ENCODE data around the gene SETD1B.
"Not testable (repeated sequence)": the region's sequence is repeated elsewhere in the genome, so short reads cannot be mapped to it uniquely, and the experiment has no call there.

Gene SETD1B

DNA sequence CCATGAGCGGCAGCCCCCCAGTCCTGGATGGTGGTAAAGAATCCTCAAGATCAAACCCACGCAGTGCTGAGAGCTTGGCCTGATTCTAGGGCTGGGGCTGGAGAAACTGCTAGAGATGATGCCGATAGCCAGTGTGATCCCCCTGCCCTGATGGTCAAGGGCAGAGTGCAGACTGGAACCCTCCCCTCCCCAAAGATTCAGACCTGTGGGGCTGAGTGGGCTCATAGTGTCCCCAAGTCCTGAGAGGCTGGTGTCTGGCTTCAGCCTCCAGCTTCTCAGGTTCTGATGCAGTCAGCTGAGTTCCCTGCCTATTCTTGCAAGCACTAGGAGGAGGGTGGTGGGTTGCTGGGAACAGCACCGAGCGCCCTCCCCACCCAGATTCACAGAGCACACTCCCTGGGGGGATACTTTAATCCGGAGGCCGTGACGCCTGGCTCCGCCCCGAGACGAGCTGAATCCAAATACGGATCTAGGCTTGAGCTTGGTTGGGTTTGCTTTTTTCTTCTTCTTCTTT is 22.3 kb upstream of the SETD1B start:
- DNase-seq = peak; percentile 30

DNA sequence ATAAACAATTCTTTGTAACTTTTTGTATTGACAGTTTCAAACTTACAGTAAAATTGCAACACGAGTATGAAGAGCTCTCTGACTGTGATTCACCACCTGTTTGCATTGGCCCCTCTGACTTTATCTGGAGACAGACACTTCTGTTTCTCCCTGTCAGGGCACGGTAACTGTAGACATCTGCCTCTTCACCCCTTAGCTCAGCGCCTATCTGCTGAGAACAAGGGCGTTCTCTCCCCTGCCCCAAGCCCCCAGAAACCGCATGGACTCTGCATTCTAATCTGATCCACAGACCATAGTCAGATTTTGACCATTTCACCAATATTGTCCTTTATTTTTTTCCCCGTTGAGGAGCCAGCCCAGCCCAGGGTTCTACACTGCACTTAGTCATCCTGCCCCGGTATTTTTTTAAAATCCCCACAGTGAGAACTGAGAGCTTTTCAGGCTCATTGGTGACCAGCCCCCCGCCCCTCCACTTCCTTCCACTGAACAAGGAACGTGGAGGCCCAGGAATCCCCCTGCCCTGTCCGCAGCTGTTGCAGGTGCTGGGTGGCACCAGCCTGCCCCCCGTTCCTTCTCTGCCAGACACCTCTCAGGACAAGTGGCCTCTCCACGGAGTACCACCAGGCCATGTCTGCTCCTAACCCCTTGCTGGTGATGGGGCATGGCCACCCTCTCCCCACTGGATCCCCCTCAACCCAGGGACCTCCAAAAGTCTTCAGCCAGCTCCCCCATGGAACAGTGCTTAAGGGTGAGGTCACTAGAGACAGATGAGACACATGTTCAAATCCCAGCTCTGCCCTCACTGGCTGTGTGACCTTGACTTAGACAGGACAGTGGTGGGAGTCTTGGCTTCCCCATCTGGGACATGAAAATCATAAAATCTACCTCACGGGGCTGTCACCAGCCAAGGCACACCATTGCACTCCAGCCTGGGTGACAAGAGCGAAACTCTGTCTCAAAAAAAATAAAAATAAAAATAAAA is 21.5 kb upstream of the SETD1B start:
- DNase-seq = no peak

DNA sequence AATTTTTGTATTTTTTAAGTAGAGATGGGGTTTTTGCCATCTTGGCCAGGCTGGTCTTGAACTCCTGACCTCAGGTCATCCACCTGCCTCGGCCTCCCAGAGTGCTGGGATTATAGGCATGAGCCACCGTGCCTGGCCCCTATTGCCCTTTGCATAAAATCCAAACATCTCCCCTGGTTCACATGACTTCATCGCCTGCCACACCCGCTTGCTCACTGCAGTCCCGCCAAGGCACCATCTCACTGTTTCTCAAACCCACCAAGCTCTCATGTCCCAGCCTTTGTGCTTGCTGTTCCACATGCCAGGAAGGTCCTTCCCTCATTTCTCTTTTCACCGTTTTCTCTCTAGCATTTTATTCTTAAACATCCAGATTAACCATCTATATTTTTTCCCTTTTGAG is 20.0 kb upstream of the SETD1B start:
- DNase-seq = no peak

DNA sequence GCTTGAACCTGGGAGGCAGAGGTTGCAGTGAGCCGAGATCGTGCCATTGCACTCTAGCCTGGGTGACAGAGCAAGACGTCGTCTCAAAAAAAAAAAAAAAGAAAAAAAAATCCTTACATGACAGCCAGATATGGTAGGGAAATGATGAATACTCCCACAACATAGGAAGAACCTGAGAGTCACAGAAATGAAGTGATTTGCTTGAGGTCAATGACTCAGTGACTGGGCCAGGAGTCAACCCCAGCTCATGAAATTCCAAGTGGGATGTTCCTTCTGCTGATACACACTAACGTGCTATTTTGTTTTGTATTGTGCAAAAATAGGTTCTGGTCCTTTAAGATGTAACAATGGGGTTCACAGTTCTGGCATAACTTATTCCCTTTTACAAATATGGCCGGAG is 19.3 kb upstream of the SETD1B start:
- DNase-seq = no peak

DNA sequence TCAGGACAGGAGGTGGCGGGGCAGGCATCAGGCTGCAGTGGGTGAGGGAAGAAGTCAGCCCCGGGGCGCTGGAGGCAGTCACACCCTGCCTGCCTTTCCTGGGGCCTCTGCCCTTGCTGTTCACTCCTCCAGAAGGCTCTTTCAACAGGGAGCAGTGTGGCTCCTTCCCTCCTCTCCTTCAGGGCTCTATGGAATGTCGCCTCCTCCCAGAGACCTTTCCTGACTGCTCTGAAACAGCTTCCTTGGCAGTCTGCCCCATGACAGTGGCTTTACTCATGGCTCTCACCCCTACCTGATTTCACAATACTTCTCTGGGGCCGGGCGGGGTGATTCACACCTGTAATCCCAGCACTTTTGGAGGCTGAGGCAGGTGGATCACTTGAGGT is 17.4 kb upstream of the SETD1B start:
- DNase-seq = no peak

DNA sequence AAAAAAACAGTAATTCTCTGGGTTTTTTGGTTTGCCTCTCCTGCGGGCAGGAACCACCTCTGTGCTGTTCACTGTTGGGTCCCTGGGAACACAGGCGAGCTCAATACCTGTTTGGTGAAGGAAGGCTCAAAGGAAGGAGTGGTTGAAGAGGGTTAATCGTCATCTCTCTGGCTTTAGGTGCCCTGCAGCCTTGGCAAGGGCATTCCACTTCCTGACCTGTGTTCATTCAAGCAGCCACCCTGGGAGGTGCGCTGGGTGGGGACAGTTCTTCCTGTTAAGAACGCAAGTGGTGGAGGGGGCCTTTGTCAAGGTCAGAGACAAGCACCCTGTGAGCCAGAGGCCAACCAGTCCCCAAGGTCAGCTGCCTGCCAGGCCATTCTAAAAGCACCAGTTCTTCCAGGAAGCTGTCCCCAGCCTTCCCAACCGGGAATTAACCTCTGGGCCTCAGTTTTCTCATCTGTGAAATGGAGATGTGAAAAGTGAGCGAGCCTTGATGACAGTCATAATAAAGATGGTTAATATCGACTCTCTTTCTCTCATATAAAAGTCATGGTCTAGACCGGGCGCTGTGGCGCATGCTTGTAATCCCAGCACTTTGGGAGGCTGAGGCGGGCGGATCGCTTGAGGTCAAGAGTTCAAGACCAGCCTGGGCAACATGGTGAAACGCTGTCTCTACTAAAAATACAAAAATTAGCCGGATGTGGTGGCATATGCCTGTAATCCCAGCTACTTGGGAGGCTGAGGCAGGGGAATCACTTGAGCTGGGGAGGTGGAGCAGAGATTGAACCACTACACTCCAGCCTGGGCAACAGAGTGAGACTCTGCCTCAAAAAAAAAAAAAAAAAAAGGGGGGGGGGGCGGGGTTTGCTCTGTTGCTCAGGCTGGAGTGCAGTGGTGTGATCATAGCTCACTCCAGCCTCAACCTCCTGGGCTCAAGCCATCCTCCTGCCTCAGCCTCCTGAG is 16.5 kb upstream of the SETD1B start:
- DNase-seq = no peak

DNA sequence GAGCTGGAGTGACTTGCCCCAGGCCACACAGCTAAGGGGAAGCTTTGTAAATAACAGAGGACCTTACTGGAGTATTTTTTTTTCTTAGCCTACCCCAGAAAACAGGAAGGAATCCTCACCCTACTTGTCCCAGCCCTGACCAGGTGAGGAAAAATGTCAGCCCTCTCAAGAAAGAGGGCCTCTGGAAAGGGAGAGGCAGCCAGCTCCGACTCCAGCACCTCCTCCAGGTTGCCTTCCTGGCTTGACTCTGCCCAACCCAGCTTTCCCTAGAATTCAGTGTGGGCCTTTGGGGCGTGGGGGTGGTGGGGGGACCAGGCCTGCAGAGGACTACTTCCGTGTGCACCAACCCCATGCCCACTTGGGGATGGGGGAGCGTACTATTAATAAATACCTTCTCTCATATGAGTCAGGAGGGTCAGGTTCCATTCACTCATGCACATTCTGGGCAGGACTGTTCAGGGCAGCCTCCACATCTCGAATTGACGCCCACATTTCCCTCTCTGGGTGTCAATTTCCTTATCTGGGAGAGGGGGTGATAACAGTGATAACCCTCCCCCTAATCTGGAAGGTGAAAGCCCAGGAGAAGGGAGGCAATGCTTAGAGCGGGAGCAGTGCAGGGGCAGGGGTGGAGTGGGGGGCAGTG is 15.5 kb upstream of the SETD1B start:
- no peak for DNase-seq

DNA sequence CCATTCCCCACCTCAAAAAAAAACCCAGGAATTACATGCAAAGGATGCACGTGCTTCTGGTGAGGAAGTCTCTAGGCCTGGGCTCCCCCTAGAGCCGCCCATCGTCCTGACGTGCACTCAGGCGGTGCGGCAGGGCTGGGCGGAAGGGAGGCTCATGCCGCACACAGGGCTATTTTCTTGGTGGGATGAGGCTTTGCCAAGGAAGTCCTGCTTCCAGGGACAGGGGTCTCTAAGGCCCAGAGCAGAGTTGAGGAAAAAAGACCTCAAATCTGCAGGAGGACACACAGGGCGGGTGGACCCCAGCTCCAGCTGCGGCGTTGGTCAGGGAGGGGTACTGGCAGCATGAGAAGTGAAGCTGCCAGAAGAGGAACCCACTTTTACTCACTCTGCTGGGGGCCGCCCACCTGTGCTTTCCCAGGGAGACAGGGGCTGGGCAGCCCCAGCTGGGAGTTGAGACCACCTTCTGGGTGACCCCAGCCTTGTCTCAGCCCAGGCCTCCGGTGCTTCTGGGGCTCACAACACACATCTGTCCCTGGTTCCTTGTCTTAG is 14.5 kb upstream of the SETD1B start:
- no peak for DNase-seq

DNA sequence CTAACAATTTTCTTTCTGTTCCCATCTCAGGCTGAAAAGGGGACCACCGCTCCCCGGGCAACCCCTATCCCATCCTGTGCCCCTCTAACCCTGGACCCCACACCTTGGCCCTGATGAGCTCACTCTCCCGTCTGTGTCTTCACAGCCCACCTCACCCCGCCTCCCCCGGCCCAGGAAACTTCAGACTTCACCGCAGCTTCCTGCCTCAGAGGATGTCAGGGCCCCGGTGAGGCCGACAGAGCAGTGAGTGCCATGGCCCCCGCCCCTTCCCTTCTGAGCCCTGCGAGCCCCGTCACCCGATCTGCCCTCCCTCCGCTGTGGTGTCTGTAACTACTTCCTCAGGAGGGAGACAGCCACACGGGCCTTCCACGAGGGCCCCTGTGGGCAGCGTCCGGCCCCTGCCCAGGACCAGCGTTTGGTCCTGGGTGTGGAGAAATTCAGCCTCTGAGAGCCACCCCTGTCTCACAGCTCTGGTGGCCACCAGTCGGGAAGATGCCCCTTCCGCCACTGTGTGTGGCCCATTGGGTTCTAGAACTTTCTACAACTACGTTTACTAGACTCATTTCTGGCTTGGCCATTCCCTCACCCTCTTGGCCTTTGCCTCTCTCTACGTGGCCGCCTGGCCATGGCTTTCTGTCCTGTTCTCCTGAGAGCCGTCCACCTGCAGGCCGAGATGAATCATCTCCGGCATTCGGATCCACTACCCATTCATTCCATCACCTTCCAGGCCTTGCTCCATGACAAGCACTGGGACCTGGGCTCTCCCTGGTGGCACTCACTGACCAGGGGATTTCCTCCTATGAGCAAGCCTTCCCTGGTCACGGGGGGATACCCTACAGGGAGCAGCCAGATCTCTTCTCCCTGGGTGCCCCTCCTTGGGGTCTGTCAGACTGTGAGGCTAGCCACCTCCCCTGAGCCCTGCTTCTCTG is 13.7 kb upstream of the SETD1B start:
- no peak for DNase-seq

DNA sequence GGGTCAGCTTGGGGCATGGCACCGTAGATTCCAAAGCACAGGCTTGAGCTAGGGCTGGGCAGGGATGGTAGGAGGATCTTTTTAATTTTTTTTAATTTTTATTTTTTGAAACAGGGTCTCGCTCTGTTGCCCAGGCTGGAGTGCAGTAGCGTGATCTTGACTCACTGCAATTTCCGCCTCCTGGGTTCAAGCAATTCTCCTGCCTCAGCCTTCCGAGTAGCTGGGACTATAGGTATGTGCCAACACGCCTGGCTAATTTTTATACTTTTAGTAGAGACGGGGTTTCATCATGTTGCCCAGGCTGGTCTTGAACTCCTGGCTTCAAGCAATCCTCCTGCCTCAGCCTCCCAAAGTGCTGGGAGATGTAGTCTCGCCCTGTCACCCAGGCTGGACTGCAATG is 13.0 kb upstream of the SETD1B start:
- DNase-seq = not testable (repeated sequence)

DNA sequence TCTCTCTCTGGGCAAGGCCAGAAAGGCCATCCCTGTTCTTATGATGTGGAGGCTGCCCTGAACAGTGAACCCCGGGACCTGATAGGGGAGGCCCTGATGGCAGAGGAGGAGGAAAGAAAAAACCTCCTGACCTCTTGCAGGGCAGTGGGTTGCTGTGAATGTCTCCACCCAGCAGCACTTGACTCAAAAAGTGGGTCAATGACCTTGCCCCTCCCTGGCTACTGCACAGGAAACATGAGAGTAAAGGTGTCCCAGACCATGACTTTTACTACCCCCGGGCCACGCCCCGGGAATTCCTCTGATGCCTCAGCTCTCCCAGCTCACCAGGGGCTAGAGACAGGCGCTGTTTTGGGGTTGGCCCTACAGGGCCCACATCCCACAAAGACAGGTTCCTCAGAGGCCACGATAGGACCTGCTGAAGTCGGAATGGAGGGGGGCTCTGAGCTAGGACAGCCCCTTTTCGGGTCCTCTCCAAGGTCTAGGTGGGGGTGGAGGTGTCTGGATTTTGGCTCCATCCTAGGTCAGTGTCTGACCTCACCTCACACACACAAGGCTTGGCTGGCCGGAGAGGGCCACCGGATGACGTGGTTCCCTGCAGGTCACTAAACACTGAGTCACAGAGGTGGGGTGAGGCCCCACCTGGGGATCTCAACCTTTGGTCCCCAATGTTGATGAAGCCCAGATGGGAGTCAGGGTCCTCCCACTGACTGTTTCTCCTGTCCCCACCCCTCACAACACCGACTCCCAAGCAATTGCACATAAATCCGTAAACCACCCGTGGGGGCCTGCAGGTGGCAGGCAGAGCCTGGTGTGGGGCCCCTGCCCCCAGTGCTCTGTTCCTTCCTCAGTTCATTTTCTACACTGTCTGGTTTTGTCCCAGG is 11.9 kb upstream of the SETD1B start:
- no peak for DNase-seq

DNA sequence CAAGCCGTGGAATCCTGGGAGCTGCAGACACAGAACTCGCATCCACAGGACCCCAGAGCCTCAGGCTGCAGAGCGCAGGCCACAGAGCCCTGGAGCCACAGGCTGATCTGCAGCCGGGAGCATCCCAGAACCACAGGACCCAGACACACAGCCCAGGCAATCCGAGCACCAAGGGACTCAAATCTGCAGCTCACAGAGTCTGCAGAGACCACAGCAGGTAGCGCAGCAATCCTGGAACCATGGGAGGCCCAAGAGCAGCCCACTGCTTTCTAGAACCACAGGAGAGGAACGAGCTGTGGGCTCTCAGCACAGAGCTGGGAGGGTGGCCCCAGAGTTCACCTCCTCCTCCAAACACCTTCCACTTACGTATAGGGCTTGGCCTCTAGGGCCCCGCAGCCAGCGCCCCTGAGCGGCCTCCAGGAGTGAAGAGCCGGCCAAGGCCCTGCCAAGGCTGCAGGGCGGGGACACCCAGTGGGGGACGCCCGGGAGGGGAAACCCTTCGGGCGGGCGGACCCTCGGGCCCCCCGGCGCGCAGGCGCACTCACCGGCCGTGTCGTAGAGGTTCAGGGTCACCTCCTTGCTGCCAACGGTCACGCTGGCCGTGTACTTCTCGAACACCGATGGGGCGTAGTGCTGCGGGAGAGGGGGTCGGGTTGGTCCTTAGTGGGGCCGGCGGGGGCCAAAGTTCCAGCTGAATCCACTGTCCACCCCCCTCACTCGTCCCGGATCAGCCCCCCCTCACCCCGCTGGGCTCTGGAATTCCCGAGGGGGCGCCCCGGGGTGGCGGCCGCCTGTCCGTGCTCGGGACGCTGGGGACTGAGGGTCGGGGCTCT is 11.0 kb upstream of the SETD1B start:
- DNase-seq = peak; percentile 52

DNA sequence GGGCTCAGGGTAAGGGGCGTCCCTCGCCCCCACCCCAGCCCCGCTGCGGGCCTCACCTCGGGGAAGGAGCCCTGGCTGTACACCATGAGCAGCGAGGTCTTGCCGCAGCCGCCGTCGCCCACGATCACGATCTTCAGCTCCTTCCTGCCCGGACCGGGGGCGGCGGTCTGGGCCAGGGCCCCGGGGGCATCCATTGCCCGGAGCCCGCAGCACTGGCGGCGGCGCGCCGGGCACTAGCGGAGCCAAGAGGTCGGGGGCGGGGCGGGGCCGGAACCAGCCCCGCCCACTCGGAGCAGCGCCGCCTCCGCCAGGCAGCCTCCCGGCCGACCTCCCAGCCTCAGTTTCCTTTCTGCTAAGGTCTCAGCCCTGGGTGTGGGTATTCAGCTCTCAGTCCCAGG is 10.4 kb upstream of the SETD1B start, which contains the start of gene RHOF:
Gene RHOF (minus strand): TSS at position 249 of the 398 bp plus-strand sequence. CDS start 55 bp downstream, at position 194.
- no peak for DNase-seq

DNA sequence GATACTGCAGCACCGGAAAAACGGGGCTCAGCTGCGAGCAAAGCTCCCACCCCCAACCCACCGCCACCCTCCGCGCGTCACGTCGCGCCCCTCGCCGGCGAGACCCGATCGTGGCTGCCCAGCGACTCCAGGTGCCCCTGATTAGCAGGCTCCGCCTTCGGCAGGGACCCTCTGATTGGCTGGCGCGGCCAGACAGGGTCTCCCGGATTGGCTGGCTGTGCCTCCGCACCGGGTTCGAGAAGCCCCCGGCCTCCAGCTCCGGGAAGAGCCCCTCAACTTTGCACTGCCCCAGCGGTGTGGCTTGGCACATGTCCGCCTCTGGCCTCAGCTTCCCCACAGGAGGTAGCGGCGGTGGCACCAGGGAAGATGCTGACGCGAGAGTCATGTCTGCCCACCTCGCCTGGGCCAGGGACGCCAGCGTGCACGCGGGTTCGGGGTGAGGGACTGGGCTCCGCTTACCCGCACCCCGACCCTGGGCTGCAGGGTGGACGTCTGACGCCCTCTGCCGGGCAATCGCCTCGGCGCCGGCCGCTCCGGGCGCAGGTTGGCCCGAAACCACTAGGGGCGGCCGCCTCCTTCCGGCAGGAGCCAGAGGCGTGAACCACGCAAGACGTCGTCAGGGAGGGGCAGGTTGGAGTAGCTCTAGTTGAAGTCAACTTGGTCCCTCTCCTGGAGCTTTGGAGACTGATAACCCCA is 9.8 kb upstream of the SETD1B start:
- DNase-seq = peak; percentile 98

DNA sequence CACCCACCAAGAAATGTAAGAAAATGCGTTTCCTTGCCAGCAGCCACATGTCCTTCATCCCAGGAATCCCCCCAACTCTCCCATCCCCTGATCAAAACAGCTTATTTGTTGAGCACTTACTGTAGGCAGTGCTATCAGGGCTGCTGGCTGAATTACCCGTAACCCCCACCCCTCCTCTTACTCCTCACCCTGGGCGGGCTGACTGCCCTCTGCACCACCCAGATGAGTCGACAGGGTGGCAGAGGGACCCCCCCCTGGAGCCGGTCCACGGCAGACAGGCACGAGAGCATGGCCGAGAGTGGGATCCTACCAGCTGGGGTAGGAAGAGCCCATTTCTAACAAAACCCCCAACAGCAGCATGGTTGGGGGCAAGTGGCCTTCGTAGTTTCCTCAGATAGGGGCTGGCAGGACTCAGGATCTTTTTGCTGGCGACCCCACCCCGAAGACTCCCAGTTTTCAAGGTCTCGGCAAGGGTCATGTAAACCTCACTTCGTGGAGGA is 9.2 kb upstream of the SETD1B start:
- DNase-seq = no peak

DNA sequence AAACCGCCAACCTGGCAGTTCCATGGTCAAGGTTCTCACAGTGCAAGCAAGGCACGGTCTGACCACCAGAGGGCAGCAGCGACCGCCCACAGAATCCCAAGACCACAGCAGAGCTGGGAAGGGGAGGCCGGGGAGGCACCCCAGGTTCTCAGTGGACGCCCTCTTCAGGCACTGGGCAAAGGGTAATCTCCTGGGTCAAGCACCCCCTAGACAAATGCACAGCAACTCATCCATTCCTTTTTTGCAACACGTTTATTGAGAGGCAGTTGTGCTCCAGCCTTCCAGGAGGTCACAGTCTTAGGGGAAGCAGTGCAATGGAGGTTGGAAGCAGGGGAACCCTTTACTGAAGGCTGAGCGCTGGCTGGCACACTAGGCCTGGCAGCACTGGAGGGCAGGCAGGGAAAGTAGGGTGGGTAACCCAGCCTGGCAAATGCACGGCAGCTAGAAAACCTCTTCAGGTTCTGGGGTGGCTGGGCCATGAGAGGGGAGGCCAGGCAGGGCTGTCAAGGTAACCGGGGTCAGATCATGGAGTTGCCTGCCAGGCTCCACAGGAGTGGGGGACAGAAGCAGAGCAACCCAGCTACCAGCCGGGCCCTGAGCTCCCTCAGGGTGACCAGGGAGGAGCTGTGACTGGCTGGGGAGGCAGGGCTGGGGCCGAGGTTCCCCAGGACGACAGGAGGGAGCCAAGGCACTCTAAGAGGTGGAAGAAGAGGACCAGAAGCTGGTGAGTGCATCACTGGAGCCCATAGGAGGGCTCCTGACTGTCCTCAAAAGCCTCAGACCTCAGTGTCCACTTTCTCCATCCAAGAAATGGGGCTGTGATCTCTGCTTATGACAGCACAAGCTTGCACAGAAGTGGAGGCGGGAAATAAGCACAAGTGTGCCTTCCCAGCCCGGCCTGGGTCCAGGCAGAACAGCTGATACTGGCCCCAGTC is 8.5 kb upstream of the SETD1B start:
- DNase-seq = peak; percentile 94

Data from retina (tissue), 1 donor.